GM12878 (cell line): ENCODE data around the gene SPDYE2B. TPM values are rescaled to one million over a fixed set of nuclear protein-coding genes. Genes with fewer than 3 reads are reported as not detected.
"Not testable (repeated sequence)": the region's sequence is repeated elsewhere in the genome, so short reads cannot be mapped to it uniquely, and the experiment has no call there.

Source experiments
- ATAC-seq: fragments of 200-7000 bp; cut with Tn5 transposase; 3 replicates; pipeline ENCODE4 v1.9.1; 2020; ENCODE audit warnings: mild to moderate bottlenecking, moderate library complexity
- BruUV-seq: library from RNA; stranded (reverse); fragments of 400-500 nt; replicated peaks from 2 replicates; lab custom pipeline; 2021; lab: Mats Ljungman, UMichigan
- CTCF ChIA-PET: fragments of 300-600 bp; sonication (Branson Sonifier 250); formaldehyde crosslinking; extraction: SDS; loops from one replicate; lab custom pipeline; 2021; ENCODE audit warnings: inconsistent platforms; lab: Yijun Ruan, JAX
- POLR2A ChIA-PET: fragments of 350-600 bp; formaldehyde crosslinking; extraction: SDS; loops from one replicate; lab custom pipeline; 2021; ENCODE audit warnings: inconsistent platforms; lab: Charles Lee
- RAD21 ChIA-PET: fragments of 300-600 bp; sonication (Branson Sonifier 250); formaldehyde crosslinking; loops from one replicate; lab custom pipeline; 2023; ENCODE audit warnings: antibody characterized with exemption; ENCODE audit not compliant: unreplicated experiment; lab: Charles Lee
- SMC1A ChIA-PET: fragments of 300-600 bp; sonication (Branson Sonifier 250); formaldehyde crosslinking; loops from one replicate; lab custom pipeline; 2023; ENCODE audit not compliant: unreplicated experiment, uncharacterized antibody; lab: Charles Lee
- DNase-seq: peaks from one replicate; pipeline ENCODE4 v3.0.0-alpha.2; 2011; ENCODE audit warnings: low read depth, low spot score
- FAIRE-seq: peaks from 3 replicates; lab custom pipeline; 2011; peaks lifted over from hg19 to GRCh38; lab: Jason Lieb, UNC
- H2AFZ ChIP-seq: 2 replicates; pipeline ENCODE4 v1.6.0; 2011; ENCODE audit warnings: low read depth, low read length, control low read depth; ENCODE audit not compliant: control insufficient read depth
- H3K27ac ChIP-seq: 2 replicates; pipeline ENCODE4 v1.5.1; 2011; ENCODE audit warnings: control low read depth; ENCODE audit not compliant: control insufficient read depth, insufficient read depth
- H3K27me3 ChIP-seq, 2 experiments: replicated peaks in 1 of 2; 2 replicates each; pipeline versions ENCODE4 v1.6.0 to v1.6.1; 2011; ENCODE audit warnings: low read length in 1 of 2; ENCODE audit not compliant: control insufficient read depth in 2 of 2, insufficient read depth in 2 of 2
- H3K36me3 ChIP-seq, 2 experiments: 2 replicates each; pipeline ENCODE4 v1.5.1; 2011; ENCODE audit warnings: low read length in 1 of 2; ENCODE audit not compliant: control insufficient read depth in 2 of 2, insufficient read depth in 2 of 2
- H3K4me1 ChIP-seq: 2 replicates; pipeline ENCODE4 v1.6.1; 2011; ENCODE audit warnings: mild to moderate bottlenecking, low read length, moderate library complexity, mixed read lengths; ENCODE audit not compliant: control insufficient read depth, insufficient read depth
- H3K4me2 ChIP-seq: 2 replicates; pipeline ENCODE4 v1.6.0; 2011; ENCODE audit warnings: control low read depth; ENCODE audit not compliant: control insufficient read depth, insufficient read depth
- H3K4me3 ChIP-seq: fragments of 200-600 bp; sonication (generic); 2 replicates; pipeline ENCODE4 v1.5.1; 2016
- H3K79me2 ChIP-seq: 2 replicates; pipeline ENCODE4 v1.6.0; 2011; ENCODE audit warnings: low read length; ENCODE audit not compliant: control insufficient read depth, insufficient read depth
- H3K9ac ChIP-seq: 2 replicates; pipeline ENCODE4 v1.8.0; 2011; ENCODE audit warnings: low read length, control low read depth, mixed read lengths; ENCODE audit not compliant: control insufficient read depth, insufficient read depth
- H3K9me3 ChIP-seq: replicated peaks from 3 replicates; pipeline ENCODE4 v1.5.1; 2011; ENCODE audit warnings: mild to moderate bottlenecking, low read length; ENCODE audit not compliant: control insufficient read depth, insufficient read depth
- H4K20me1 ChIP-seq: 2 replicates; pipeline ENCODE4 v1.6.0; 2011; ENCODE audit not compliant: control insufficient read depth, insufficient read depth
- WGBS: methylation state at CpG from one replicate; pipeline ENCODE4 v1.1.6; 2016; ENCODE audit warnings: low lambda C conversion rate; ENCODE audit not compliant: insufficient replicate concordance, insufficient coverage; ENCODE audit errors: missing lambda C conversion rate; 5-methylcytosine and 5-hydroxymethylcytosine counted together
- in situ Hi-C: fragments of 300-500 bp; cut with MboI; formaldehyde crosslinking; loops from 9 replicates; pipeline ENCODE4 v1.14.3; 2018; ENCODE audit warnings: mixed read lengths
- intact Hi-C: fragments of 100-400 bp; cut with micrococcal nuclease; formaldehyde crosslinking; loops from one replicate; pipeline ENCODE4 v1.14.2; 2022; ENCODE audit not compliant: unreplicated experiment
- polyA plus RNA-seq, 11 experiments: library from polyadenylated mRNA; depleted of rRNA in 4 of 11; unstranded in 6 of 11; stranded (reverse) in 5 of 11; fragments of >200 nt; fragmentation: Nextera tagmentation in 4 of 11; fragmentation: Illumina TruSeq in 1 of 11; extraction: Ambion mirVana in 4 of 11; extraction: Trizol in 1 of 11; gene quantifications; 1 replicate in 1 of 11; 2 replicates in 10 of 11; pipeline versions ENCODE4 v1.2.1 to v1.2.3, GENCODE V29; 2011 to 2016; ENCODE audit warnings: inconsistent platforms in 2 of 11, missing spikeins in 2 of 11, low read depth in 1 of 11
- total RNA-seq, 4 experiments: library from RNA; depleted of rRNA in 3 of 4; stranded (reverse); fragments of >200 nt in 3 of 4; fragmentation: Illumina TruSeq in 1 of 4; extraction: Trizol in 1 of 4; gene quantifications; 2 replicates each; pipeline versions ENCODE4 v1.2.1 to v1.2.3, GENCODE V29; 2013 to 2021

SPDYE2B gene
- total and polyA plus RNA-seq, 10 of the 15 experiments (the other 5 are each of a cell fraction or from before 2014, with no cell fraction given), result 0.19 to 0.59 (median 0.32) TPM; not detected in 7

DNA sequence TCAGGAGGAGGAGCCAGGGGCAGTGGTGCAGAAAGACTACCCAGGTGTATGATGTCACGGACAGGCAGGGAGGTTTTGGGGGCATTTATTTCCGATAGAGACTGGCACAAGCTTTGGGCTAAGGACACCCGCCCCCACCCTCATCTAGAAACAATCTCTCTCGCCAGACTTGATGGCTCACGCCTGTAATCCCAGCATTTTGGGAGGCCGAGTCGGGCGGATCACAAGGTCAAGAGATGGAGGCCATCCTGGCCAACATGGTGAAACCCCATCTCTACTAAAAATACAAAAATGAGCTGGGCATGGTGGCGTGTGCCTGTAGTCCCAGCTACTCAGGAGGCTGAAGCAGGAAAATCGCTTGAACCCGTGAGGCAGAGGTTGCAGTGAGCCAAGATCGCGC is 13.2 kb upstream of the SPDYE2B start:
- ATAC-seq, POLR2A ChIA-PET, RAD21 ChIA-PET, BruUV-seq, SMC1A ChIA-PET, H3K27ac ChIP-seq, H2AFZ ChIP-seq, in situ Hi-C loops, H3K79me2 ChIP-seq, H3K4me2 ChIP-seq, DNase-seq, H3K36me3 ChIP-seq, H4K20me1 ChIP-seq, CTCF ChIA-PET, H3K4me1 ChIP-seq, H3K9me3 ChIP-seq, H3K4me3 ChIP-seq, FAIRE-seq, intact Hi-C loops, H3K9ac ChIP-seq, H3K27me3 ChIP-seq: not testable (repeated sequence)
- 81% methylated on average over 8 of the region's 13 CpGs for WGBS

DNA sequence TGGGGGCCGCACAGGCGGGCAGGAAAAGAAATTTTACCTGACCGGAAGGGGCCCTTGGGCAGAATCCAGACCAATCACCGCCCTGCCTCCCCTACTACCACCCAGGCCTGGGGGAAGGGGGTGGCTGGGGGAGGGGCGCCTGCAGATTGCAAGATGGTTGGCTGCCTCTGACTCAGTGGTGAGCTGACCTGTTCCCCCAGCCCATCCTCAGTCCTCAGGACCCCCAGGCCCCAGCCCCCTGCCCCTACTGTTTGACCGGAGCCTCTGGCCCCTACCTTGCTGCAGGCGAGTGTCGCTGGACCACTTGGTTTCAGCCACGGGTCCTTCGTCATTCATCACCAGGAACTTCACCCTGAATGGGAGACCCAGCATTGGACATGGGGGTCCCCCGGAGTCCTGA is 11.3 kb upstream of the SPDYE2B start:
- FAIRE-seq, H3K36me3 ChIP-seq, BruUV-seq, DNase-seq, in situ Hi-C loops, H3K79me2 ChIP-seq, POLR2A ChIA-PET, H3K27me3 ChIP-seq, H3K9ac ChIP-seq, H3K9me3 ChIP-seq, SMC1A ChIA-PET, H3K4me1 ChIP-seq, H2AFZ ChIP-seq, H4K20me1 ChIP-seq, intact Hi-C loops, CTCF ChIA-PET, RAD21 ChIA-PET, H3K27ac ChIP-seq, H3K4me3 ChIP-seq, H3K4me2 ChIP-seq: not testable (repeated sequence)
- ATAC-seq, result peak; percentile 24
- WGBS, result 86% methylated on average over 7 of the region's 11 CpGs

DNA sequence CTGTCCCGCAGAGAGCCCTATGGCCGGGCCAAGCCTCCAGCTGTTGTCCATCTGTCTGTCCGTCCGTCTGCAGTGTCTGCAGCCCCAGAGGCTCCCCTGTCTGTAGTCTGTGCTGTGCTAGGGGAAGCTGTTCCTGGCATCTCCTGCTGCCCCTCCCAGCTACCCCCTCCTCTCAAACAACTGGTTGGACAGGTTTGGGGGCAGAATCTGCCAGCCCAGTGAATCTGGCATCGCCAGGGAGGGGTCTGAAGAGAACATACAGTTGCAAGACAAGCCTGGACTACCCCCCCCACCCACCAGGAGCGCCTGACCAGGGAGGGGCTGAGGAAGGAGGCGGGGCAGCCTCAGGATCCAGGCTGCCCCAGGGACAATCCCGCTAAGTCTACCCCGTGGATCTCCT is 7.4 kb upstream of the SPDYE2B start, which contains the start of gene UPK3BL1:
UPK3BL1 (minus strand) TSS at position 101 of the 400 bp plus-strand sequence; CDS start at position 51, 50 bp downstream.
- H3K4me2 ChIP-seq, H3K9ac ChIP-seq, ATAC-seq, H2AFZ ChIP-seq, H3K79me2 ChIP-seq, in situ Hi-C loops, DNase-seq, H3K4me3 ChIP-seq, RAD21 ChIA-PET, SMC1A ChIA-PET, H3K27me3 ChIP-seq, FAIRE-seq, H3K9me3 ChIP-seq, intact Hi-C loops, H4K20me1 ChIP-seq, H3K27ac ChIP-seq, CTCF ChIA-PET, H3K4me1 ChIP-seq, H3K36me3 ChIP-seq, BruUV-seq, POLR2A ChIA-PET: not testable (repeated sequence)
- no CpG with 5 or more reads among the region's 9 CpGs for WGBS

DNA sequence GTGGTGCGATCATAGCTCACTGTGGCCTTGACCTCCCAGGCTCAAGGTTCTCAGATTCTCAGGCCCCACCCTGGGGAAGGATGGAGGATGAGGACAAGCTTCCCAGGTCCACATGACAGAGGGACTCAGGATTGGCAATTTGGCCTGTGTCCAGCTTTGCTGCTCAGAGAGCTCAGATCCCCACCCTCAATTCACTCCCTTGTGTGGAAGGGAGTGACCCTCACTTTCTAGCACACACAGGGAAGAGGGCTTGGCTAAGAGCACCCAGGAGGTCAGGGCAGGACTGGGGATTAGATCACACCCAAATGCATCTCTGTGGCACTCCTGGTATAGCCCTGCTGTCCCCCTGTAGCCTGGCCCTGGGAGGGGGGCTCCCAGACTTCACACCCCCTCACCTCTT is 6.7 kb upstream of the SPDYE2B start:
- in situ Hi-C loops, H3K36me3 ChIP-seq, BruUV-seq, H3K79me2 ChIP-seq, H4K20me1 ChIP-seq, CTCF ChIA-PET, H3K4me3 ChIP-seq, POLR2A ChIA-PET, H3K27ac ChIP-seq, H3K4me2 ChIP-seq, SMC1A ChIA-PET, DNase-seq, intact Hi-C loops, H2AFZ ChIP-seq, H3K9me3 ChIP-seq, RAD21 ChIA-PET, FAIRE-seq, H3K4me1 ChIP-seq, ATAC-seq, H3K27me3 ChIP-seq, H3K9ac ChIP-seq: not testable (repeated sequence)
- no CpG with 5 or more reads among the region's 1 CpG for WGBS
